ENCODE measurements around the gene USF1. TPM values are rescaled to one million over a fixed set of nuclear protein-coding genes. Genes with fewer than 3 reads are reported as not detected.
"Not testable (repeated sequence)": the region's sequence is repeated elsewhere in the genome, so short reads cannot be mapped to it uniquely, and the experiment has no call there.

Gene USF1
- total RNA-seq, 1 donor, result 134 TPM

DNA sequence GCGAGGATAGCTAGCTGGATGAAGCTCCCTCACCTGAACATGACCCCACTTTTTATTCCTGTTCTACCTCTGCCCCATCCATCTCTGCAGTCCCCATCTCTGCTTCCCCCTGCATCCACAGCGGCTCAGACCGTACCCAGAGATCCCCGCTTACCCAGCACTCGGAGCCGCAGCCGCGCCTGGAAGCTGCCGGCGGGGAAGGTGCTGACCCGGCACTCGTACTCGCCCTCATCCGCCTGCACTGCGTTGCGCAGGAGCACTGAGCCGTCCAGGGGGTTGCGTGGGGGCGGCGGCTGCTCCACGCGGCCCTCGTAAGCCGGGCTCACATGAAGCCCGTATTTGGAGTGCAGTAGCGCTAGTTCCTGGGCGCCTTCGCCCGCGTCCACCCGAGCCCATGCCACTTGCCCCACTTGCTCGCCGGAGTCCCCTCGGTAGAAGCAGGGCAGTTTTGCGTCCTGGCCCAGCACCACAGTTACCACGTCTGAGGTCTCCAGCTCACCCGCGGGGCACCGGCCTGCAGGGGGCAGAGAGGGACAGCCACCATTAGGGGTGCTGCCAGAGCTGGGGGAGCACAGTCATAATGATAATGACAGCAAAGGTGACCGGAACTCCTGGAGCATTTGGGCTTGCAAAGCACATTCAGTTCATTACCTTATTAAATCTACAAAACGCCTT is 33.8 kb upstream of the USF1 start:
- no peak for DNase-seq (ENCODE audit: low read depth in 2 of 3, low spot score in 2 of 3)

DNA sequence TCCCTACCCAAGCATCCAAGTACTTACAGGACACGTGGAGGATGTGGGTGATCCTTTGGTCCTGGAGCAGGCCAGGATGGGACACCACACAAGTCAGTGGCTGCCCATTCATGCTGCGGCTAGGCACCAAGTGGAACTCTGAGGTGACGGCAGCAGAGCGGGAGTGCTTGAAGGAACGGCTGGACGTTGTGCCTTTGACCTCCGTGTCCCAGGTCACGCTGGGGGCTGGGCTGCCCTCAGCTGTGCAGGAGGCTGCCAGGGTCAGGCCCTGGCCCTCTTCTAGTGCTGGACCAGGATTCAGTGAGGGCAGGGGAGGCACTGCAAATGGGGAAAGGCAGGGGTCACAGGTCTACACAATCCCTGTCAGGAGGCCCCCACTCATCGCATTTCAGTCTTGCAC is 31.6 kb upstream of the USF1 start:
- DNase-seq (ENCODE audit: low read depth in 2 of 3, low spot score in 2 of 3), result no peak

GRCh38 chr1:161076410-161076809 is 30.6 kb upstream of the USF1 start:
- DNase-seq (ENCODE audit: low read depth in 2 of 3, low spot score in 2 of 3), result no peak

DNA sequence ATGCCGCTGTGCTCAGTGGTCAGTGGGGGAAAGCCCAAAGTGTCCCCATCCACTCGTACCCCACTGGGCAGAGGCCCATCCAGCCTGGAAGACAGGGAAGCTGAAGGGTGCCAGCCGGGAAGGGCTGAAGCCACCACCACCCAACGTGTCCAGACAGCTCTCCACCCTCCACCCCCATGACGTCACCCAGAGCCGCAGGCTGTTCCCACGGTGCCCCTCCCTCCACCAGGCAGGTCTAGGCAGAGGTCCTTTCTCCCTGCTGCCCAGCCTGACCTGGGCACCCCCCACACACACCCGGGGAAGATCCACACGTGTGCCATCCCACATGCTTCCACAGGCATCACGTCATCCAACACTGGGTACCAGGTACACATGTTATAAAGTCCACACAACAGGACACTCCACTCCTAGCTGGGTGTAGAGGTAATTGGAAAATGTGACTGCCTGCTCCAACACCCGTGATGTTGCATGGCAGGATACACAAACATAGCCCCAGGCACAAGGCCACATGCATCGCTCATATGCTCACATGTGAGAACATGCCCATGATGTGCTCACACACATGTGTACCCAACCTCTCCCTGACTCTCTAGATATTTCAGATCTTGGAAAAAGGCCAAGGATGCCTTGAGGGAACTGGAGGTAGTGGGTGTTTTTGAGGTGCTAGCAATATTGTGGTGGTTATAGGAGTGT is 29.0 kb upstream of the USF1 start:
- no peak for DNase-seq (ENCODE audit: low read depth in 2 of 3, low spot score in 2 of 3)

- peak in 1 of 3 donors; percentile 19 for DNase-seq (ENCODE audit: low read depth in 2 of 3, low spot score in 2 of 3)
These were observed 27.8 kb upstream of the USF1 start for GRCh38 chr1:161073474-161074121.

DNA sequence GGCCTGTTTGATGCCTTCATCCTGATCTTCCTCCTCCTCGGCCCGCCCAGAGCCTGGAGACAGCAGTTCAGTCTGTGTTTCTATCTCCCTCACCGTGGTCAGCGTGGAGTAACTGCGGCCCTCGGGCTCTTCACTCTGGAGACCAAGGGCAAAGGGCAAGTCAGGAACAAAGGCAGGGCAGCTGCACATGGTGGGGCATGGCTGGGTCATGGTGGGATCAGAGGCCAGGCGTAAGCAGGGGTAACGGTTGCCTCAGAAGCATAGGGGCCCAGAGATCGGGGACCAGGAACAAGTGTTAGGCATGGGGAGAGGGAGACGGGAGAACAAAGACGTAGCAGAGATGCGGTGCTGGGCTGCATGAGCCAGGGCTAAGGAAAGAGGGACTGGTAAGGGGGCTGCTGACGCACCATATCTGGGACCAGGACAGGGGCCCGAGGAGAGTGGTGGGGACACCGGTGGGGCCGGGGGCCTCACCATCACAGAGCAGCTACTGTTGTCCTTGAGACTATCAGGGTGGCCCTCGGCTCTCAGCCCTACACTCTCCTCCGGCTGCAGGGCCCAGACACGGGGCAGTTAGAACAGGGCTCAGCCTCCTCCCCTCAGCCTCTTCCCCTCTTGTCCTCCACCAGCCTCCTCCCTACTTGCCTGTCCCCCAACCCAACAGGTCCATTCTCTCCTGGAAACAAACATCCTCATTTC is 27.1 kb upstream of the USF1 start:
- no peak for DNase-seq (ENCODE audit: low read depth in 2 of 3, low spot score in 2 of 3)

DNA sequence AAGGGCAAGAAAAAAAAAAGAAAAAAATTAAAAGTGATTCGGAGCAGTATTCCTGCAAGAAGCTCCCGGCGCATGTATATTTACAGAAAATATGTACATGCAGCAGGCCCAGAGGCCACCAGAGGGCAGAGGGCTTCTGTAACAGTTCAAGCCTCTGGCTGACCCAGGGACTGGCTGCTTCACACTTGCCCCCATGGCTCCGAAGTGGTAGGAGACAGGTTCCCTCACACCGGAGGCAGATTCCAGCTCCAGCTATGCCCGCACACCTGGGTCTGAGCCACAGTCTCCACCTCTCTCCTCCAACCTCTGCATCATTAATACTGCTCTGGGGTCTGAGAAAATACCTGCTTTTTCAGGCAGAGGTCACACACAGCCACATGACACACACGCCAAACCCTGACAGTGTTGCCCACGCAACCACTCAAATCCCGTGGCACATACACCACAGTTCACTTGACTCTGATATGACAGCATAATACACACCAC is 26.2 kb upstream of the USF1 start:
- DNase-seq (ENCODE audit: low read depth in 2 of 3, low spot score in 2 of 3), result peak in 2 of 3 donors; percentile 65 to 74

DNA sequence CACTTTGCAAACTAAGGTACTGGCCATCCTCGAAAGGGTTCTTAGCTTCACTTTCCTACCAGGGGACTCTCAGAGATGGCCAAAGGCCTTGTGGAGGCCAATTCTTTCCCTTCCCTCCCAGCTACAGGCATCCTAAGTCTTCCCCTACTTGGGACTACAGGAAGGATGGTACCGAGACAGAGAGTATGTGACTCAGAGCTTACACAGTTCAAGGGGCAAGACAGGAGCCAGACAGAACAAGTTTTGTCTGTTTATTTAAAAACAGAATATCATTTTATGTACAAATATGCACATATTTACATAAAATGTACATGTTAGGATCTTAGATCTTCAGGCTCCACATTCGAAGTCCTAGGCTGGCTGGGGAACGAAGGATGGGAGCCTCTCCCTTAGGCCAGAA is 25.0 kb upstream of the USF1 start:
- DNase-seq (ENCODE audit: low read depth in 2 of 3, low spot score in 2 of 3), result no peak

DNA sequence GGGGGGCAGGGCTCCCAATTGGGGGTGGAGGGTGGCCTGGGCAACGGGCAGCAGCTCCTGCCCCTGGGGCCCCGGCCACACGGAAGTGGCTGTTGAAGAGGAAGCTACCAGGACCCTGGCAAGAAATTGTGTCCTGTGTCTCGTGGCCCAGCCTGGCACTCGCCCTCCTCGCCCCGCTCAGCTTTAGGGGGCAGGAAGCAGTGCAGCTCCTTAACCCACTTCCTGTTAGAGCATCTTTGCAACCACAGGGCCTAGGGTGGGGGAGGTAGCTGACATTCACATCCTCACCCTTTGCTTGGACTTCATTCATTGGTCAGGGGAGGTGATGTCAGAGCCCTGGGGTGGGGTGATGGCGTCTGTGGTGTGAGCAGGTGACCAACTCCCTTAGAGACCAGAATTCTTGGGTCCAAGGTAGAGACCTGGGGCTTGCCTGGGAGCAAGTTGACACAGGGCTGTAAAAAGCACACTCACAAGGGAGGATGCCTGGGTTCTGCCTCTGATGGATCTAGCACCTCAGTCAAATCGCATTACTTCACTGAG is 24.0 kb upstream of the USF1 start, which contains the start of gene ARHGAP30:
Gene ARHGAP30, minus strand, starts transcription at position 161 of the 540 bp plus-strand sequence. CDS start 267 bp downstream, outside the sequence.
- peak; percentile 45 to 97 (median 88) for DNase-seq (ENCODE audit: low read depth in 2 of 3, low spot score in 2 of 3)

- DNase-seq (ENCODE audit: low read depth in 2 of 3, low spot score in 2 of 3), result no peak
These were observed 23.5 kb upstream of the USF1 start for GRCh38 chr1:161069241-161069640.

GRCh38 chr1:161068306-161069234 is 22.8 kb upstream of the USF1 start:
- DNase-seq (ENCODE audit: low read depth in 2 of 3, low spot score in 2 of 3), result peak; percentile 55 to 97 (median 95)

GRCh38 chr1:161066694-161067093 is 20.9 kb upstream of the USF1 start:
- DNase-seq (ENCODE audit: low read depth in 2 of 3, low spot score in 2 of 3), result no peak

- DNase-seq (ENCODE audit: low read depth in 2 of 3, low spot score in 2 of 3), result not testable (repeated sequence)
These were observed 19.9 kb upstream of the USF1 start for GRCh38 chr1:161065681-161066080.

DNA sequence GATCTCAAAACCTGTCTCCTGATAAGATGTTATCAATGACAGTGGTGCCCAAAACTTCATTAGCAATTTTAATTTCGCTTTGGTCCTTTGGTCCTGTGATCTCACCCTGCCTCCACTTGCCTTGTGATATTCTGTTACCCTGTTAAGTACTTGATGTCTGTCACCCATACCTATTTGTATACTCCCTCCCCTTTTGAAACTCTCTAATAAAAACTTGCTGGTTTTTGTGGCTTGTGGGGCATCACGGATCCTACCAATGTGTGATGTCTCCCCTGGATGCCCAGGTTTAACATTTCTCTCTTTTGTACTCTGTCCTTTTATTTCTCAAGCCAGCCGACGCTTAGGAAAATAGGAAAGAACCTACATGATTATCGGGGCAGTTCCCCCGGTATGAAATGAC is 18.2 kb upstream of the USF1 start:
- not testable (repeated sequence) for DNase-seq (ENCODE audit: low read depth in 2 of 3, low spot score in 2 of 3)

DNA sequence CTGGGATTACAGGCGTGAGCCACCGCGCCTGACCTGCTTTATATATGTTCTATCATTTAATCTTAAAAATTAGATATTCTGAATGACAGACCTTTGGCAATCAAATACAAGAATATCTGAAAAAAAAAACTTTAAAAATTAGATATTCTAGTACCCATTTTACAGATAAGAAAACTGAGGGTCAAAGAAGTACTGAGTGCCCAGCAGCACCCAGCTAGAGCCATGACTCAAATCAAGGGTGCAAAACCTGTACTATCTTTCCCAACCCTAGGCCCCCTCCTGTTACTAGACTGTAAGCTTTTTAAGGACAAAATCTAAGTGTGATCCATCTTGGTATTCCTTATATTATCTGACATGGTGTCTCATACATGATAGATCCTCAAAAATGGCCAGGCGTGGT is 15.6 kb upstream of the USF1 start:
- DNase-seq (ENCODE audit: low read depth in 2 of 3, low spot score in 2 of 3), result no peak

DNA sequence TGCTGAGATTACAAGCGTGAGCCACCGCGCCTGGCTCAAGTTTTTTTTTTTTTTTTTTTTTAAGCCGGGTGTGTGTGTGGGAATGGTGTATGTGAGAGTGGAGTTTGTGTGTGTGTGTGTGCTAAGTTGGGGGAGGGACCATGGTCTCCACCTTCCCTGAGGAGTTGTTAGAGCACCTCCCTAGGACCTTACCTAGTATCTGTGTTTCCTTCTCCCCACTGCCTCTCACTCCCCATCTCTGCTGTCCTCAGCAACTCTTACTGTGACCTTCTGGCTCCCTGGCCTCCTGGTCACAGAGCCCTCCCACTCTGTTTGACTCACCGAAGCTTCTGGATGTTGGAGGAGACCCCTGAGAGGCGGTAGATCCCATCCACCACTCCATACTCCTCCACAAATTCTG is 13.5 kb upstream of the USF1 start:
- DNase-seq (ENCODE audit: low read depth in 2 of 3, low spot score in 2 of 3), result no peak

DNA sequence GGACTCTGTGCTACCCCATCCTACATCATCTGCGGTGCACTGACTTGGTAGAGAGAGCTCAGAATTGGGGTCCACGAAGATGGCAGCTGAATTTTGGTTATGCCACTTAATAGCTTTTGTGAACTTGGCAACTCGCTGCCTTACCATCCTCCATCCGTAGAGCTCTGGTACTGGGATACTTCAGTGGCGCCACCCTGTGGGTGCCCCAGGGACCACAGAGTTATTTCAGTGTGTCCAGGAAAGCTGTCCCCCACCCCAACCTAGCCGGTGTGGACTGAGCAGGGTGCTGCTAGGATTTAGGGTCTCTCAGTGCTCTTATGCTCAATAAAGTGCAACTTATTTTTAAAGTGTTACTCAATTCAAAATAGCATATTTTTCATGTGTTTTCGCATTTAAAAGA is 9.0 kb upstream of the USF1 start:
- DNase-seq (ENCODE audit: low read depth in 2 of 3, low spot score in 2 of 3), result no peak

DNA sequence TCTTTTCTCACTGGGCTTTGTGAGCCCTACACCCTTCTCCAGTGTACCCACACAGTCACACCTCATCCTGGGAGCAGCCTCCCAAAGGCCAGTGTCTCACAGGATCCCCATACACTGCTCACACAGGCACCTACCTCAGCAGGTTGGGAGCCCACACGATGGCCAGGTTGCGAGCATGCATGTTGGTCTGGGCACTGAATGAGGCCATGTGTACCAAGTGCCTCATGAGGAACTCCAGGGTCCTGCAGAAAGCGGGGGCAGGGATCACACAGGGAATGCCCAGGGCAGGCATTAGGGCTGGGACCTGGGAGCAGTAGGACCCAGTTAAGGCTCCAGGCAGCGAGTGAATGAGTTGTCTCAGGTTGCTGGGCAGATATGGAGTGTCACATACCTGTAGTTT is 8.5 kb upstream of the USF1 start:
- no peak for DNase-seq (ENCODE audit: low read depth in 2 of 3, low spot score in 2 of 3)

GRCh38 chr1:161052899-161053298 is 7.1 kb upstream of the USF1 start:
- DNase-seq (ENCODE audit: low read depth in 2 of 3, low spot score in 2 of 3), result no peak

DNA sequence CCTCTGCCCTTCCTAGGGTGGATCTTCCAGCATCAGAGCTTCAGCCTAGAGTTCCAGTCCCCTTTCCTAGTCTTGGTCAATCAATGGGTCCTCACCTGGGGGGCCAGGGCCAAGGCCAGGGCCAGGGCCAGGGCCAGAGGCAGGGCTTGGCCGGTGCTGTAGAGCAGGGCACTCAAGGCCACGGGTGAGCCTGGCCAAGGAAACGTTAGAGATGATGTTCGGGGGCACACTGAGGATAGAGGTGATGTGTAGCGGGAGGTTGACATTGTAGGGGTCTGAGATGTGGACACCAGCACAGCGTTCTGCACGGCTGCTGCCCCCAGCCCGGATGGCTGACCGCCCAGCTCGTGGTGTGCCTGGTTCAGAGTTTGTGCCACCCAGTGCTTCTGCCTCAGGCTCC is 5.4 kb upstream of the USF1 start:
- no peak for DNase-seq (ENCODE audit: low read depth in 2 of 3, low spot score in 2 of 3)

All from hematopoietic multipotent progenitor cell (in vitro differentiated cells).